GM12864 (cell line): ENCODE measurements around the gene SMNDC1.
"Not testable (repeated sequence)": the region's sequence is repeated elsewhere in the genome, so short reads cannot be mapped to it uniquely, and the experiment has no call there.

ENCODE experiments used
- DNase-seq: peaks from one replicate; pipeline ENCODE4 v3.0.0-alpha.2; 2011; ENCODE audit warnings: low read depth
- H3K4me3 ChIP-seq: 2 replicates; pipeline ENCODE4 v1.5.1; 2011; ENCODE audit warnings: mild to moderate bottlenecking, low read depth, low read length, control low read depth
- TF ChIP-seq, protein P1 (sequence below): IDR thresholded peaks from 2 replicates; pipeline ENCODE4 v1.5.1; 2011; ENCODE audit warnings: low read depth, mild to moderate bottlenecking, moderate library complexity, low read length, control low read depth, inconsistent platforms; ENCODE audit errors: missing control alignments

SMNDC1 gene

DNA sequence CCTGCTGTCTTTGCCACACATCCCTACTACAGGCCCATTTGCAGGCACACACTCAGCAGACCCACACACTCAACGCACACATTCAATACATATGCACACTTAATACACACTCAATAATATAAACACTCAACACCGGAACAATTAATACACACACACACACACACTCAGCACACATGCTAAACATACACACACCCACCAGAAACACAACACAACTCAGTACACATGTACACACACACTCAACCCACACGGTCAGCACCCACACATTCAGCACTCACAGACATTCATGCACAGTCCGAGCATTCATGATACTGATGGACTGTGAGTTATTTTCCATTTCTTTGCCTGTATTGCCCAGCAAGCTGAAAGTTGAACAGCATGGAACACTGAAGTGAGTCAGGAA, 35.4 kb upstream of the SMNDC1 start:
- H3K4me3 ChIP-seq = no peak overlapping the region
- no peak for DNase-seq
- TF ChIP-seq, protein P1, sequence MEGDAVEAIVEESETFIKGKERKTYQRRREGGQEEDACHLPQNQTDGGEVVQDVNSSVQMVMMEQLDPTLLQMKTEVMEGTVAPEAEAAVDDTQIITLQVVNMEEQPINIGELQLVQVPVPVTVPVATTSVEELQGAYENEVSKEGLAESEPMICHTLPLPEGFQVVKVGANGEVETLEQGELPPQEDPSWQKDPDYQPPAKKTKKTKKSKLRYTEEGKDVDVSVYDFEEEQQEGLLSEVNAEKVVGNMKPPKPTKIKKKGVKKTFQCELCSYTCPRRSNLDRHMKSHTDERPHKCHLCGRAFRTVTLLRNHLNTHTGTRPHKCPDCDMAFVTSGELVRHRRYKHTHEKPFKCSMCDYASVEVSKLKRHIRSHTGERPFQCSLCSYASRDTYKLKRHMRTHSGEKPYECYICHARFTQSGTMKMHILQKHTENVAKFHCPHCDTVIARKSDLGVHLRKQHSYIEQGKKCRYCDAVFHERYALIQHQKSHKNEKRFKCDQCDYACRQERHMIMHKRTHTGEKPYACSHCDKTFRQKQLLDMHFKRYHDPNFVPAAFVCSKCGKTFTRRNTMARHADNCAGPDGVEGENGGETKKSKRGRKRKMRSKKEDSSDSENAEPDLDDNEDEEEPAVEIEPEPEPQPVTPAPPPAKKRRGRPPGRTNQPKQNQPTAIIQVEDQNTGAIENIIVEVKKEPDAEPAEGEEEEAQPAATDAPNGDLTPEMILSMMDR = no peak

DNA sequence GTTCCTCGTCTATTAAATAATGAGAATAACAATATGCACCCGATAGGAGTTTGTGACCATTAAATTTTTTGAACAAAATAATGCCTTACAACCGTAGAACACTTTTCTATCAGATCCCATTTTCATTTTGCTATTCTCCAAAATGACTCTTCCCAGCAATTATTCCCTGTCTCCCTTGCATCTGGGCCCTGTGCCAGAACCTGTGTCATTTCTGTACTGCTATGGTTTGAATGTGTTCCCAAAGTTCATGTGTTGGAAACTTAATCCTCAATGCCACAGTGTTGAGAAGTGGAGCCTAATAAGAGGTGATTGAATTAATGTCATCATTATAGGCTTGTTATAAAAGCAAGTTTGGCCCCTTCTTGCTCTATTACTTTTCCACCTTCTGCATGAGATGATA, 33.2 kb upstream of the SMNDC1 start:
- TF ChIP-seq, protein P1 = no peak
- H3K4me3 ChIP-seq = no peak overlapping the region
- no peak for DNase-seq

DNA sequence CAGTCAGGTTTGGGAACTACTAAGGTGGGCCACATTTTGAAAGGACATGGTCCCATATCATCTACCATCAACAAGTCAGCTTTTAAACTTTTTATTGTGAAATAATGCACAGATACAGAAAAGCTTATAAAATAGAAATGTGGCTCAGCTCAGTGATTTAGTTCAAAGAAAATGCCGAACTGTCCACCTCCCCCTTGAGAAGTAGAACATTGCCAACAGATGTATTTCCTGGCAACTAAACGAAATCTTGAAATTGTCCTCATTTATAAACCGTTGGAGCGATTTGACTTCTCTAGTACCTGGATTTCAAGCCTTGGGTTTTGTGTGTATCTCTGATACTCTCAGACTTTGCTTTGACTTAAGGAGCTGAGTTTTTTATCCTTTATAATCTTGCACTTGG, 32.7 kb upstream of the SMNDC1 start:
- TF ChIP-seq, protein P1 = no peak
- H3K4me3 ChIP-seq = no peak overlapping the region
- no peak for DNase-seq

DNA sequence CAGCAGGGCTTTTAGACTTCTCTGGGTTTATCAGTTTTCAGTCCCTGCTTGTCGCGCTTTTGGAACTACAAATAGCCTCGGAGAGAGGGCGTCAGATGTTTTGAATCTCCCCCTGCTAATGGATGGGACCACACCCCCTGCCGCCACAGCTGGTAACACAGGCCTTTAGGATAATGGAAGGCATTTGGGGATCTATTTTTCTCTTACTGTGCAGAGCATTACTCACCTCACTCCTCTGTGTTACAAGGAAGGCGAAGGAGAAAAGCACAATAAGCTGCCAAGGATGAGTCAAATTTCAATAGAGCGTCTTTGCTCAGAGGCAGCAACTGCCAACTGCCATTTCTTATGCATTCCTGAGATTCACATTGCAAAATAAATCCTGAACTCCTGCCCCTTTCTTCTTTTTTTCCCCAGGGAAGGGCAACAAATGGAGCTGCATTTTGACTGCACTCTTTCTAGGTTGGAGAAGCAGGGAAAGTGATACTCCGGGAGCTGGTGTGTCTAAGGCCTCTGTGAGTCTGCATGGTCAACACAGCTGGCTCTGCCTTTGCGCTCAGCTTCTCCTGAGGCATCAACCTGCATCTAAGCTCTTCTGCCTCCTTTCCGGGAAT, 31.5 kb upstream of the SMNDC1 start:
- no peak for DNase-seq
- TF ChIP-seq, protein P1 = no peak
- H3K4me3 ChIP-seq = no peak overlapping the region

DNA sequence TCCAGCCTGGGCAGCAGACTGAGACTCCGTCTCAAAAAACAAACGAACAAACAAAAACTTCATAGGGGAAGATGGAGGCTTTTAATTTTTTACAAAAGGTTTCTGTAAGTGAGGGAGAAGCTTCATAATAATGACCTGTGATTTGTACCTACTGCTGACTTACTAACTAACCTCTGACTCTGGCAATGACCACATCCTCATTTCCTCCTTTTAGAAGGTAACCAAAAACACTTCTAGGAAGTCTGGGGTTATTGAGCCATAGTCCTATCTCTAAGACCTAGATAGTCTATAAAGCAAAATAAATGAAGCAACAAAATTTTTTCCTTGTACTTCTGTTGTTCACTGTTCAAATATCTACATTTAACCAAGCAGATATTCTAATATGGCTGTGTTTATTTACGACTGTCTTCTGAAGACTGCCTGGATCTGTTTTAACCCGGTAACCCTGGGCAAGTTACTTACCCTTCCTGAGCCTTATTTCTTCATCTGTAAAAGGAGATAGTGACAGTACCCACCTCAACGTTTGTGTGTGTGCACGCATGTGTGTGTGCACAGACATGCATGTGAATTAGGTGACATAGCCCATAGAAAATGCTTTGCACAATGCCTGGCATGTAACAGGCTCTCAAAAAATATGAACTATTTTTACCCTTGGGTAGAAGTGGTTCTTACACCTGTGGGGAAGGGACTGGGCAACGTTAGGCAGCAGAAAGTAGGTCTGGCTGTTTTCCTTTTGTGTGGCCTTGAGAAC, 30.8 kb upstream of the SMNDC1 start:
- TF ChIP-seq, protein P1 = no peak
- DNase-seq = no peak
- no peak overlapping the region for H3K4me3 ChIP-seq

DNA sequence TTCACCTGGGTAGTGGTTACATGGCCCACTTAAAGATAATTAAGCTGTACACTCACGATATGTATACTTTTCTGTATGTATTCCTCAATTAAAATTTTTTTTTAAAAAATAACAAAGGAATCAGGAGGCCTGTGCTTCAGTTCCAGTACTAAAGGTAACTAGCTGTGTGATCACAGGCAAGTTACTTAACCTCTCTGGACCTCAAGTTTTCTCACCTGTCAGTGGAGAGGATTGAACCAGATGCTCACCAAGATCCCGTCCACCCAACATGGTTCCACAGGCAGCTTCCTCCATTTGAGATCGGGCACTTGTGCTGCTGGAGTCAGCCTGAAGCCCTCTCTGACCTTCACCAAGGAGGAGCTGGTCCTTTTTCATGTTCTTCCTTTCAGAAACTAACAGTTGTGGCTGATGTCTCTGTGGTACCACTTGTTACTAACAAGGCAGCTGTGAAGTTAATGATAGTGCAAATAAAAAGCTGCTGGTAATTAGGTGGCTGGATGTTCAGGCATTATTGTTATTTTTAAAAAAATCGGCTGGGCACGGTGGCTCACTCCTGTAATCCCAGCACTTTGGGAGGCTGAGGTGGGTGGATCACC, 29.4 kb upstream of the SMNDC1 start:
- DNase-seq = no peak
- TF ChIP-seq, protein P1 = no peak
- H3K4me3 ChIP-seq = no peak overlapping the region

DNA sequence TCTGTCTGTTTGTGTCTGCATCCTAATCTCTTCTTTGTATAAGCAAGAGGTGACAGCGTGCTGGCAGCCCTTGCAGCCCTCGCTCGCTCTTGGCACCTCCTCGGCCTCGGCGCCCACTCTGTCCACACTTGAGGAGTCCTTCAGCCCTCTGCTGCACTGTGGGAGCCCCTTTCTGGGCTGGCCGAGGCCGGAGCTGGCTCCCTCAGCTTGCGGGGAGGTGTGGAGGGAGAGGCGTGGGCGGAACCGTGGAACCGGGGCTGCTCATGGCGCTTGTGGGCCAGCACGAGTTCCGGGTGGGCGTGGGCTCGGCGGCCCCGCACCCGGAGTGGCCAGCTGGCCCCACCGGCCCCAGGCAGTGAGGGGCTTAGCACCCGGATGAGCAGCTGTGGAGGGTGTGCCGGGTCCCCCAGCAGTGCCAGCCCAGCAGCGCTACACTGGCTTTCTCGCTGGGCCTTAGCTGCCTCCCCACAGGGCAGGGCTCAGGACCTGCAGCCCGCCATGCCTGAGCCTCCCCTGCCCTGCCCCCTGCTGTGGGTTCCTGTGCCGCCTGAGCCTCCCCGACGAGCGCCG, 26.6 kb upstream of the SMNDC1 start:
- not testable (repeated sequence) for DNase-seq, H3K4me3 ChIP-seq
